ENCODE data around the gene C2orf49.
A peak's percentile ranks its signal among the peaks of the same experiment; 100 is the strongest.

C2orf49 gene

GRCh38 chr2:105327690-105328089 lies 9.7 kb upstream of the C2orf49 start:
- TF ChIP-seq PAX5 (IDR thresholded peaks at IDR 0.05; ENCODE audit: insufficient read depth, low read length, severe bottlenecking) (no peak), POLR2A (IDR thresholded peaks at IDR 0.05; ENCODE audit: low read depth, low read length) (no peak), TAF1 (IDR thresholded peaks at IDR 0.05; ENCODE audit: low read depth, low read length) (no peak), POU2F2 (IDR thresholded peaks at IDR 0.05; ENCODE audit: low read depth, low read length) (no peak)
- FAIRE-seq (no peak), DNase-seq (ENCODE audit: insufficient read length, low spot score) (no peak)

DNA sequence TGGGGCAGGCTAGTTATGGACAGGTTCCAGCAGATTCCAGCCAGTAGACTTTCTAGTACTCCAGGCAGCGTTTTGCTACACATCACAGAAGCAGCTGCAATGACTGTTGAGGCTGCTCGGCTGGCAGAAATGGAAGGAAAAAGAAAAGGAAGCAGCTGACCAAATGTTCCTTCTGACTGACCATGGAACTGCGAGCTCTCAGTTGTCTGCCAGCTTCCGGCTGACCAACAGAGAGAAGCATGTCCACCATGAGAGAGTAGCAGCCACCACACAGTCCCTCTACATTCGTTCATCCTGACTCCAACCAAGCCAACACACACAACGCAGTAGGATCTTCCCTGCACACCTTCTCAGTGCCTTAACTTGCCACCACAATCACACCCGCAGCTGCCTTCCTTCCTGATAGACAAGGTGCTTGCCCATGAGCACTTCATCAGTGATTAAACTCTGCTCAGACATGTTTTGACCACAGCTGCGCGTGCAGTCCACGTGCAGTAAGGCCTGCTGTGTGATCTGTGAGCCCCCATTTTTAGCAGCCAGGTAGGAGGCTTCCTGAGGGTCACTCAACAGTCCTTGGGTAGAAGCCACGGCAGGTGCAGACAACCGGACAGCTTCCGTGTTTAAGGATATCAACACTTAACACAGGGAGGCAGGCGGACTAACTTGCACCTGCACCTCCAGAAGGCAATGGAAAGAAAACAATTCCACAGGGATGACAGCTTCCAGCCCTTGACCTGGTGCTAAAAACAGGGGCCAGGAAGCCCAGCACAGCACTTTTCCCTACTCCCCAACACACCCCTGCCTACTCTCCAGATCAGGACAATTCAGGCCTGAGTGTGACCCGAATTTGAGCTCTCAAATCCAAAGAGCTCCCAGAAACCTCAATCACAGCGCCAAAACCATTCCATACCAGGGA lies 8.8 kb upstream of the C2orf49 start:
- FAIRE-seq (peak; percentile 78), DNase-seq (ENCODE audit: insufficient read length, low spot score) (no peak)
- TF ChIP-seq TAF1 (IDR thresholded peaks at IDR 0.05; ENCODE audit: low read depth, low read length) = no peak
- no peak for TF ChIP-seq SPI1 (IDR thresholded peaks at IDR 0.05; ENCODE audit: low read depth, low read length)
- no peak for TF ChIP-seq POU2F2 (IDR thresholded peaks at IDR 0.05; ENCODE audit: low read depth, low read length)
- TF ChIP-seq POLR2AphosphoS5 (IDR thresholded peaks at IDR 0.05; ENCODE audit: low read depth, low read length) = no peak
- no peak for TF ChIP-seq POLR2A (IDR thresholded peaks at IDR 0.05; ENCODE audit: low read depth, low read length)
- TF ChIP-seq PAX5 (IDR thresholded peaks at IDR 0.05; ENCODE audit: insufficient read depth, low read length, severe bottlenecking) = no peak

DNA sequence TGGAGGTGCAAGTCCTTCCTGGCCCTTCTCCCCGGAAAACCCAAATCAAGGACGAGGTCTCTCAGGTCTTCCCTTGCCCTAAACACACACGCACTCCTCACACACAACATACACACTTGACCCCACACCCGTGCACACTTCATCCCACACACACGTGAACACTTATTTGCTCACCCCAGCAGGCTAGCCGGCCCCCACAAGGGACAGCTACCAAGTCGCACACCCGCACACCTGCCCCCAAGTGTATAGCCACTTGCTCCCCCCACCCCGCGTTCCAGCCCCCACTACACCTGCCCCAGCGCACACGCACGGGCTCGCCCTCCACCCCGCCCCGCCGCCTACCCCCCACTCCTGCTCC lies 8.2 kb upstream of the C2orf49 start:
- DNase-seq (ENCODE audit: insufficient read length, low spot score) (no peak), FAIRE-seq (peak; percentile 54)
- TF ChIP-seq PAX5 (IDR thresholded peaks at IDR 0.05; ENCODE audit: insufficient read depth, low read length, severe bottlenecking) (no peak), SPI1 (IDR thresholded peaks at IDR 0.05; ENCODE audit: low read depth, low read length) (no peak), POLR2A (IDR thresholded peaks at IDR 0.05; ENCODE audit: low read depth, low read length) (no peak), POLR2AphosphoS5 (IDR thresholded peaks at IDR 0.05; ENCODE audit: low read depth, low read length) (no peak), TAF1 (IDR thresholded peaks at IDR 0.05; ENCODE audit: low read depth, low read length) (no peak), POU2F2 (IDR thresholded peaks at IDR 0.05; ENCODE audit: low read depth, low read length) (no peak)

DNA sequence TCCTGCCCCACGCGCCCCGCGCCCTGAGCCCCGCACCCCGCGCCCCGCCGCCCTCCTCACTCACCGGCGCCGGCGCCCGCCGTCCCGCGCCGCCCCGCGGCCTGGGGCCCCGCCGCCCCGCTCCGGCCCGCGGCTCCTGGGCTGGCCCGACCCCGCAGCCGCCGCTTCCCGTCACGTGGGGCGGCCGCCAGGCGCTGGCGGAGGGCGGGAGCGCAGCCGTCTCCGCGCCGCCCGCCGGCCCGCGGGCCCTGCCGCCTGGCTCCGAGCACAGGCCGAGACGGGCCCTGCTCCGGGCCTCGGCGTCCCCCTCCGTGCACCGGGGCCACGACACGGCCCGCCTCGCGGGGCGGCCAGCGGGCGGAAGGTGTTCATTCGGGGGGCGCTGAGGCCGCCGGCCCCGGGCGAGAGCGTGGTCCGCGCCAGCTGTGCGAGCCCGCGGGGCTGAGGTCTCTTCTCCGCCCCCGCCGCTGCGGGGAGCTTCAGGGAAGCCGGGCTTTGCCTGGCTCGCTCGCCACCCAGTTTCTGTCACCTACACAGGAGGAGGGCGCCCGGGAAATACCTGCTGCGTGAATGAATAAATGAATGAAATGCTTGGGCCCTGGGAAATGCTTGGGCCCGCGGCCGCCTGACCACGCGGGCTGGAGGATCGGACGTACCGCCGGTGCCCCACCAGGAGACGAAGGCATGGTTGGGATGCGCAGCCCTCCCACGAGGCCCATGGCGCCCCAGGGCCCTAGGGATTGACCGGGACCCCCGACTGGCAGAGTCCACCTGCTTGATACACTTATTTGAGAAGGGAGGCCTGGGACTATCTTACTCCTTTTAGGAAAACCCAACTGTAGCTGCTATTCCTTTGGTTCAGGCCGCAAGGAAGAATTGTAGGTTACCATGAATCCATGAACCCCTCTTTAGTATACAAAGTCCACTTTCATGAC lies 7.5 kb upstream of the C2orf49 start, which contains the start of gene TGFBRAP1:
Gene TGFBRAP1 (minus strand): TSS at position 175 of the 935 bp plus-strand sequence. CDS start 21,434 bp downstream, outside the sequence.
- FAIRE-seq (no peak), DNase-seq (ENCODE audit: insufficient read length, low spot score) (peak; percentile 66)
- 0 out of 2 replicates have a peak, but pooled peaks have one; percentile 24 for TF ChIP-seq TAF1 (IDR thresholded peaks at IDR 0.05; ENCODE audit: low read depth, low read length)
- TF ChIP-seq SPI1 (IDR thresholded peaks at IDR 0.05; ENCODE audit: low read depth, low read length) = no peak
- peak; percentile 56; the same call in 1 of the 2 replicates for TF ChIP-seq POLR2A (IDR thresholded peaks at IDR 0.05; ENCODE audit: low read depth, low read length)

GRCh38 chr2:105330681-105331375 lies 6.5 kb upstream of the C2orf49 start:
- FAIRE-seq (no peak), DNase-seq (ENCODE audit: insufficient read length, low spot score) (no peak)
- no peak for TF ChIP-seq POLR2AphosphoS5 (IDR thresholded peaks at IDR 0.05; ENCODE audit: low read depth, low read length)
- no peak for TF ChIP-seq SPI1 (IDR thresholded peaks at IDR 0.05; ENCODE audit: low read depth, low read length)

DNA sequence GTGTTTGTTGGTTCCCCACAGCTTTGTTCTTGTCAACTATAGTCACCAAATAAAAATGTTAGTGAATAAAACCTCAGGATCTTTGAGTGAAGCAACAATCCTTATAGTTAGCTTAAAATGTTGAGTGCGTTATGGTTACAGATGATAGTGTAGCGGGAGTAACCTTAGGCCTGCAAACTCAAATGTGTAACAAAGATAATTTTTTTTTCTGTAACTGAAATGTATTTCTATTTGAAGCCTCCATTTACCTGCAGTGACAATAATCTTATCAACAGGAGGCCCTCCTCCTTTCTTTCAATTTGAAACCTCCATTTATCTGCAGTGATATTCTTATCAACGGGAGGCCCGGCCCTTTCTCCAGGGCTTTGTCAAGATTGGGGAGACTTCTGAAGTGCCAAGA lies 3.1 kb upstream of the C2orf49 start:
- TF ChIP-seq POLR2A (IDR thresholded peaks at IDR 0.05; ENCODE audit: low read depth, low read length) = no peak
- no peak for TF ChIP-seq PAX5 (IDR thresholded peaks at IDR 0.05; ENCODE audit: insufficient read depth, low read length, severe bottlenecking)
- no peak for TF ChIP-seq POU2F2 (IDR thresholded peaks at IDR 0.05; ENCODE audit: low read depth, low read length)
- no peak for TF ChIP-seq TAF1 (IDR thresholded peaks at IDR 0.05; ENCODE audit: low read depth, low read length)
- no peak for FAIRE-seq
- DNase-seq (ENCODE audit: insufficient read length, low spot score) = no peak

GRCh38 chr2:105335469-105335868 lies 1.9 kb upstream of the C2orf49 start:
- no peak for TF ChIP-seq TAF1 (IDR thresholded peaks at IDR 0.05; ENCODE audit: low read depth, low read length)
- TF ChIP-seq SPI1 (IDR thresholded peaks at IDR 0.05; ENCODE audit: low read depth, low read length) = no peak
- TF ChIP-seq POLR2A (IDR thresholded peaks at IDR 0.05; ENCODE audit: low read depth, low read length) = no peak
- no peak for TF ChIP-seq PAX5 (IDR thresholded peaks at IDR 0.05; ENCODE audit: insufficient read depth, low read length, severe bottlenecking)
- TF ChIP-seq POU2F2 (IDR thresholded peaks at IDR 0.05; ENCODE audit: low read depth, low read length) = no peak
- TF ChIP-seq POLR2AphosphoS5 (IDR thresholded peaks at IDR 0.05; ENCODE audit: low read depth, low read length) = no peak
- DNase-seq (ENCODE audit: insufficient read length, low spot score) = no peak
- FAIRE-seq = no peak

- TF ChIP-seq PAX5 (IDR thresholded peaks at IDR 0.05; ENCODE audit: insufficient read depth, low read length, severe bottlenecking) (no peak), POLR2A (IDR thresholded peaks at IDR 0.05; ENCODE audit: low read depth, low read length) (no peak), POLR2AphosphoS5 (IDR thresholded peaks at IDR 0.05; ENCODE audit: low read depth, low read length) (no peak), SPI1 (IDR thresholded peaks at IDR 0.05; ENCODE audit: low read depth, low read length) (no peak), POU2F2 (IDR thresholded peaks at IDR 0.05; ENCODE audit: low read depth, low read length) (no peak), TAF1 (IDR thresholded peaks at IDR 0.05; ENCODE audit: low read depth, low read length) (no peak)
- DNase-seq (ENCODE audit: insufficient read length, low spot score) (no peak), FAIRE-seq (no peak)
Observed at GRCh38 chr2:105336786-105337121, 586 bp upstream of the C2orf49 start.

DNA sequence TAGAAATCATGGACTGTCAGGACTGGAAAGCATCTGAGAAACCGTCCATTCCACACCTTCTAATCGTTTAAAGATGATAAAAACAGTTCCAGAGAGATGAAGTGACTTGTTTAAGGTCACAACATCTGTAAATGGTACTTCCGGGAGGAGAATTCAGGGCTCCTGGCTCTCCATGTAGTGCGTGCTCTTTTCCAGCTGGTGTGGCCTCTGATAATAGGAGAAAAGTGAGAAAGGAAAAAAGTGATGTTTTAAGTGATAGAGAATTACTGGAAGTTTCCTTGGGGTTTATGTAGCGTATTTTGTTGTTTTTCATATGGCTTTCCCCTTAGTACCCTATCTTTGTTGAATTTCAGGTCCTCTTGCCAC lies 663 bp downstream of the C2orf49 start:
- FAIRE-seq (no peak), DNase-seq (ENCODE audit: insufficient read length, low spot score) (no peak)
- TF ChIP-seq SPI1 (IDR thresholded peaks at IDR 0.05; ENCODE audit: low read depth, low read length) = no peak
- TF ChIP-seq TAF1 (IDR thresholded peaks at IDR 0.05; ENCODE audit: low read depth, low read length) = no peak
- TF ChIP-seq POU2F2 (IDR thresholded peaks at IDR 0.05; ENCODE audit: low read depth, low read length) = no peak
- no peak for TF ChIP-seq POLR2A (IDR thresholded peaks at IDR 0.05; ENCODE audit: low read depth, low read length)
- TF ChIP-seq PAX5 (IDR thresholded peaks at IDR 0.05; ENCODE audit: insufficient read depth, low read length, severe bottlenecking) = no peak
- no peak for TF ChIP-seq POLR2AphosphoS5 (IDR thresholded peaks at IDR 0.05; ENCODE audit: low read depth, low read length)

Measured in GM12891 (cell line).